Kidney tubule cell (primary cell): Measurements from ENCODE around the gene ALKBH2.

Experiments
- DNase-seq: peaks from one replicate; pipeline ENCODE4 v3.0.0-alpha.2; 2018; ENCODE audit warnings: low spot score

The ALKBH2 gene

DNA sequence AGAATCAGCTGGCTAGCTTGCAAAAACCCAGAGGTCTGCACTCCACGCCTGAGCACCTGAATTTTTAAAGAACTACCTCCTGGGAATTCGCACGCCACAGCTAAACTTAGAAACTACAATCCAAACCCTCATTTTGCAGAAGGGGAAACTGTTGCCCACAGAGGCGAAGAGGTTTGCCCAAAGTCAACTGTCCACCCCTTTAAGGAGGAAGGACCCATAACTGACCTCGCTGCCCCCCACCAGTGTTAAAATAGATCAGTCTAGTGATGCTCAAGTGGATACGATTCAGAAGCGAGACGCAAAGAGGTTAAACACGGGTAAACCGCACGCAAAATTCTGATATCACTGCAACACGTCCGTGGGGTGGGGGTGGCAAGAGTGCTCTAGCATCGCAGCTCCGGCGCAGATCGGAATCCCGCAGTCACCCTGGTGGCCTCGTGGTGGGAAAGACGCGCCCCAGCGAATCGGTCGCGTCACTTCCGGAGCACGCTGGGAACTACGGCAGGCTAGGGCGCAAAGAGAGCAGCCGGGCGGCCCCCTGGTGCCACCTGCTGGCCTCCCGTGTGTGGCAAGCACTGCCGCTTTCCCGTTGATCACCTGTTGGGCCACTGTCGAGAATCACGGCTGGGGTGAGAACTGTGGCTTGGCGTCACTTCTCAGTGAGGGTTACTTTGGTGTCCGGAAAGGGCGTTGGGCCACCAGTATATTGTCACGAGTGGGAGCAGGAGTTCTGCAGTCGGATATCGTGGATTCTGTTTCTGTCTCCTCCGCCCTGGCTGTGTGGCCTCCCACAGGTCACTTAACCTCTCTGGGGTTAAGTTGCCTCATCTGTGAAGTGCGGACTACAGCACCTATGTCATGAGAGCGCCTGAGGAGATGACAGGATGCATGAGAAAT is at the start of gene ALKBH2:
Gene ALKBH2 (minus strand): TSS at position 451 of the 897 bp plus-strand sequence. CDS start 686 bp downstream, outside the sequence.
- DNase-seq, result peak; percentile 92

- DNase-seq, result no peak
Observed at GRCh38 chr12:109140560-109140959, 47.3 kb upstream of the ALKBH2 start.

DNA sequence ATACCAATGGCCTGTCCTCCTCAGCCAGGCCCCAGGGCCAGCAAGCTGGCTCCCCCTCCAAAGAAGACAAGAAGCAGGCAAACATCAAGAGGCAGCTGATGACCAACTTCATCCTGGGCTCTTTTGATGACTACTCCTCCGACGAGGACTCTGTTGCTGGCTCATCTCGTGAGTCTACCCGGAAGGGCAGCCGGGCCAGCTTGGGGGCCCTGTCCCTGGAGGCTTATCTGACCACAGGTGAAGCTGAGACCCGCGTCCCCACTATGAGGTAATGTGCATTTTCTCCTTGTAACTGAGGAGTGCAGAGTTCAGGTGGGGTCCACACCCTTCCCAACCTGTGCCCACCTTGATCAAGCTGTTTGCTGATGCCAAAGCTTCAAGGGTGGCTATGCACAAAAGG is 46.5 kb upstream of the ALKBH2 start:
- DNase-seq, result no peak

GRCh38 chr12:109139360-109139759 is 46.1 kb upstream of the ALKBH2 start:
- no peak for DNase-seq

DNA sequence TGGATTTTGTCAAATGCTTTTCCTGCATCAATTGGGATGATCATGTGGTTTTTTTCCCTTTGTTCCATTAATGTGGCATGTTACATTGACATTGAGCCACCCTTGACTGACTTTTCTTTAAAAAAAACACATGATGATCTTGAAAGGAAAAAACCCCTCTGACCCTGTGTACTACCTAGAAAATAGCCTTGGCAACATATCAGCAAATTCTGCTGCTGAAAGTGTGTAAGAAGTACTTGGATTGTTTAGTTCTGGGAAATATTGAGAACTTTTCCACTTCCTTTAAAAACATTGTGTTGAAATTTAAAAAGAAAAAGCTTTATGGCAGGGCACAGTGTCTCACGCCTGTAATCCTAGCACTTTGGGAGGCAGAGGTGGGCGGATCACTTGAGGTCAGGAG is 43.8 kb upstream of the ALKBH2 start:
- DNase-seq, result no peak

GRCh38 chr12:109134186-109134917 is 41.1 kb upstream of the ALKBH2 start:
- DNase-seq, result peak; percentile 13

GRCh38 chr12:109131154-109132050 is 38.1 kb upstream of the ALKBH2 start:
- DNase-seq, result peak; percentile 47

DNA sequence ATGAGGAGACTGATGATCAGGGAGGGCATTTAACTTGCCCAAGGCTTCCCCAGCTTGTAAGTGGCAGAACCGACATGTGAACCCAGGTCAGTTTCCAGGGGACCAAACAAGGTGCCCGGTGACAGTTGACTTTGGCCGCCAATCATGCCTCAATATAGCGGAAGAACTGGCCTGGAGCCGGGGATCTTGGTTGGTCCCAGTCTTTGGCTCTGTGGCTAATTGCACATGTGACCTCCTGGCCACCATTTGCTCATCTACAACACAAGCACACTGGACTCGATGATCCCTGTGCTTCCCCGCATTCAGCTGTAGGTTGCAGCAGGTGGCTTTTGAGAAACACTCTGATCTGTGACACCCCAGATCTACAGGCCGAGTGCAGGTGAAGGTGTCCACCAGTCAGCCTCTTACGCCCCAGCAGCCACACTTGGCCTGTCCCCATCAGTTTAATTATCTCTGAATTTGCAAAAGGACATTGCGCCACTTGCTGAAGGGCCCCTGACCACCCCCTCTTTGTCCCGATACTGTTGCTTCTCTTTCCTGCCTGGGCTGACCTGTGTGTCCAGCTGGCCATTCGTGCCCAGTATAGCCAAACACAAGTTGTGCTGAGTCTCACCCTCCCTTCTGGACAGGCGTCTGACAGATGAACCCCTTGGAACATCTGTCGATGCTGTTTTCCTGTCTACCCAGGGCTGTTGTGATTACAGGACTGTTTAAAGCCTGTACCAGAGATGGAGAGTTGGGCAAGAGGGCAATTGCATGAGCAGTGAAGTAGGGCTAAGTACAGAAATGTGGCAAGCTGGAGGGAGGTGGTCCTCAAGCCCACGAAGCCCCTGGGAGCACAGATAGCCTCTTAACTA is 37.3 kb upstream of the ALKBH2 start:
- DNase-seq, result no peak

DNA sequence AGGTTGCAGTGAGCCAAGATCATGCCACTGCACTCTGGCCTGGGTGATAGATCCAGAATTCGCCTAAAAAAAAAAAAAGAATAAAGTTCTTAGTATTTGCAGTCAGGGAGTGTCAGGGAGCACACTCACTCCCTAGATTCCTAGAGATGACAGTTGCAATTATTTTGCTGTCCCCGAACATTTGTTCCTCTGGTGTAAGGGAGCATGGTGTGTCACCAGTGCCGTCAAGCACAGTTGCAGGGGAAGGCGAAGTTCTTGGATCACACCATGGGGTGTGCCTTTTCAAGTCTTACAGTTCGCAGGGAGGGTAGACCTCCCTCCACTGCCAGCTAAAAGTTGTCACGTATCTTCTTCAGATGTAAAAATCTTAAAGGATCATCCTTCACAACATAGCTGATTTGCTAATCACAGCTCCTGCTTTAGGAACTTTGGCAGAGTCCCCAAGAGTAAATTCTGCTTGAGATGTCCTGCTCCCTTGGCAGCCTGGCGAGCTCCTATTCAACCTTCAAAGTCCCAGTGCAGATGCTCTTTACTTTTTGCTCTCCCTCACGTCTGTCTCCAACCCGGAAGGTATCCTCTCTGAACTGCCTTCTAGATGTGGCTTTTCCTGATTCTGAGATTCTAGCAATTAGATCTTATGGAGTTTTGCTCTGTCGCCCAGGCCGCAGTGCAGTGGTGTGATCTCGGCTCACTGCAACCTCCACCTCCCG is 34.4 kb upstream of the ALKBH2 start:
- no peak for DNase-seq

- DNase-seq, result no peak
Observed at GRCh38 chr12:109126784-109127183, 33.5 kb upstream of the ALKBH2 start.

GRCh38 chr12:109125791-109126190 is 32.5 kb upstream of the ALKBH2 start:
- DNase-seq, result no peak

DNA sequence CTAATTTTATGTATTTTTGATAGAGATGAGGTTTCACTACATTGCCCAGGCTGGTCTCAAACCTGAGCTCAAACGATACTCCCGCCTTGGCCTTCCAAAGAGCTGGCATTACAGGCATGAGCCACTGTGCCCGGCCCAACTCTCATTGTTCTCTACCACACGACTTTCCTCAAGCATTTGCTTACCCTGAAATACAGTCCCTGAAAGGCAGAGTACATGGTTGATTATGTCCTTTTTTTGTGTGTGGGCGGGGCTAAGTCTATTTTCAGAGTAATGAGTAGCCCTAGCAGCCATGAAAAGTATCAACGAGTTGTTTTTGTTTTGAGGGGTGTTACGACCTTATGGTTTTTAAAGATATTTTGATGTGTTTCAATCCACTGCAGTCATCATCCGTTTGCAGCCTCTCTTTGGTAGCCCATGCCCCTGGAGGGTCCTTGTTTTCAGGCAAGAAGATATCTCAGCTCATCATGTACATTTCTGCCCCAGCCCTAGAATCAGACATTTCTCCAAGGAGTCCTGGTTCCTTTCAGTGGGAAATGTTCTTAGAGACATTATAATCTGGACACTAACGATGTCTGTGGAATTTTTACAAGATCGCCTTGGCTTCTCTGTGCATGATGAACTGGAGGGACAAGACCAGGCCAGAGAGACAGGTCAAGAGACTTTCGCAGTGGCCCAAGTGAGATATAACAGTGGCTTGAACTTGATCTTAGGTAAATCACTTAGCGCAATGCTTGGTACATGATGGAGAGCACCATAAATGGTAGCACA is 31.8 kb upstream of the ALKBH2 start:
- DNase-seq, result no peak

GRCh38 chr12:109121346-109121880 is 28.1 kb upstream of the ALKBH2 start:
- no peak for DNase-seq

DNA sequence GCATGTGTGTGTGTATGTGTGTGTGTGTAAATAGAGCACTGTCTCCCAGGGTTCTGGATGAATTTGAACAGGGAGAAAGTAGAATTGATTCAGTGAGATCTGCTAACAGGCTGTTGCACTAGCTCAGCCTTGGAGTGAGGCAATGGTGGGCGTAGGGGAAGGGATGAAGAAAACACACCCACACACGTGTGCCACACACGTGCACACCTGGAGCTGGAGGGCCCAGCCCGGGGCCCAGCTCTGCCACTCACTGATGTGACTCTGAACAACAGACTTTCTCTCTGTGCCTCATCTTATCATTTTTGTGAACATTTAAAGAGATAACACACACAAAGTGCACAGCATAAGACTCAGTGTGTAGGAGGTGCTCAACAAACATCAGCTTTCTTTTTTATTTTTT is 27.3 kb upstream of the ALKBH2 start:
- DNase-seq, result no peak

DNA sequence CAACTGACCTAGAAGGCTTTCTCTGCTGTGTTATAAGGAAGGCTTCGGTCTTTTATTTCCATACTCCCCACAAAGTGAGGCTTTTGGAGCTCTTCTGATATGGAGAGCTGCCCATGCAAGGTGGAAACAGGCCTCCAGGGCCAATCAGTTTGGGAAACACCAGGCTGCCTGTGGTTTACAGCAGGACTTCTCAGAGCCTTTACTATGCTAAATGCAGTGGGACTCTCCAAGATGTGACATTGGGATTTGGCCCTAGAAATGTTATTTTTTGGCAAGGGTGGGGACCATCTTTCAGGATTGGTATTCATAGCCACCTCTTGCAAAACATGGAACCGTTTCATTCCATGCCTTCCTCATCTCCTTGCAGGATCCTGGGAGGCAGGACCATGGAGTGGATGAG is 26.8 kb upstream of the ALKBH2 start:
- DNase-seq, result no peak

GRCh38 chr12:109116611-109116949 is 23.3 kb upstream of the ALKBH2 start:
- no peak for DNase-seq

- DNase-seq, result peak; percentile 62
Observed at GRCh38 chr12:109115758-109116610, 22.7 kb upstream of the ALKBH2 start, which contains the start of gene ACACB. Gene ACACB (plus strand): TSS chr12:109116587. CDS start chr12:109139406, 22,819 bp downstream.

DNA sequence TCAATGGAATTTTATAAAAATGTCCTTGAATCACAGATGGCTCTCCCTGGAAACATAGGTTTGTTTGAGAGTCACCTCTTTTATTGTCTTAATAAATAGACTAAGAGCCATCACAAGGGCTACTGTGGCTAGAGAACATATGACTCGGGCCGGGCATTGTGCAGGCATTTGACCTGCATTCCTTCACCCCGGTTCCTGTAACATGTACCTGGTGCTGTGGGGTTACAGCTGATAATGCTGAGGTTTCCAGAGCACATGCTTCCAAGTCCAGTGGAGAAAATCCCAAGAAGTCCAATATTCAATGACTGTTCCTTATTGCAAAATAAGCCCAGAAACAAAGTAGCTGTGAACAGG is 22.1 kb upstream of the ALKBH2 start:
- DNase-seq, result no peak

- no peak for DNase-seq
Observed at GRCh38 chr12:109114644-109115043, 21.4 kb upstream of the ALKBH2 start.
